H1 (cell line): Measurements from ENCODE around the gene SEC62. TPM values are rescaled to one million over a fixed set of nuclear protein-coding genes. Genes with fewer than 3 reads are reported as not detected.

Experiments
- CTCF ChIA-PET: fragments of 300-600 bp; sonication (Branson Sonifier 250); formaldehyde crosslinking; loops from one replicate; lab custom pipeline; 2021; ENCODE audit not compliant: partially characterized antibody; lab: Charles Lee
- POLR2A ChIA-PET: fragments of 300-600 bp; sonication (Branson Sonifier 250); formaldehyde crosslinking; loops from one replicate; lab custom pipeline; 2021; ENCODE audit warnings: inconsistent platforms; ENCODE audit not compliant: partially characterized antibody; lab: Charles Lee
- DNase-seq, 2 experiments: peaks; one replicate each; pipeline versions ENCODE4 v3.0.0 to v3.0.0-alpha.2; 2010 to 2022; ENCODE audit warnings: low spot score in 2 of 2, low read depth in 1 of 2, mixed read lengths in 1 of 2
- FAIRE-seq: peaks from 2 replicates; lab custom pipeline; 2011; peaks lifted over from hg19 to GRCh38; lab: Jason Lieb, UNC
- H2AFZ ChIP-seq: 2 replicates; pipeline ENCODE4 v1.8.1; 2012; ENCODE audit warnings: low read length, inconsistent platforms
- H2AK5ac ChIP-seq: 2 replicates; pipeline ENCODE4 v1.6.1; 2013; ENCODE audit warnings: low read depth, low read length
- H2BK120ac ChIP-seq: replicated peaks from 2 replicates; pipeline ENCODE3; 2013; ENCODE audit warnings: low read depth, low read length, inconsistent platforms
- H2BK12ac ChIP-seq: 2 replicates; pipeline ENCODE4 v1.6.1; 2013; ENCODE audit warnings: low read depth, low read length
- H2BK15ac ChIP-seq: 2 replicates; pipeline ENCODE4 v1.6.1; 2013; ENCODE audit warnings: low read length
- H2BK20ac ChIP-seq: 2 replicates; pipeline ENCODE4 v1.6.1; 2013; ENCODE audit warnings: low read length
- H2BK5ac ChIP-seq: 2 replicates; pipeline ENCODE4 v1.6.1; 2013; ENCODE audit warnings: low read depth, low read length
- H3K14ac ChIP-seq: 2 replicates; pipeline ENCODE4 v1.6.1; 2013; ENCODE audit warnings: inconsistent platforms; ENCODE audit not compliant: insufficient read length
- H3K18ac ChIP-seq: 2 replicates; pipeline ENCODE4 v1.6.1; 2013; ENCODE audit warnings: low read length; ENCODE audit errors: extremely low read depth
- H3K23ac ChIP-seq: 2 replicates; pipeline ENCODE4 v1.6.1; 2013; ENCODE audit warnings: inconsistent platforms; ENCODE audit not compliant: insufficient read length
- H3K23me2 ChIP-seq: 2 replicates; pipeline ENCODE4 v1.6.1; 2013; ENCODE audit warnings: low read depth, low read length
- H3K27ac ChIP-seq: 2 replicates; pipeline ENCODE4 v1.6.1; 2011; ENCODE audit warnings: low read depth, low read length, inconsistent platforms
- H3K27me3 ChIP-seq, 4 experiments: replicated peaks in 1 of 4; 1 replicate in 1 of 4; 2 replicates in 3 of 4; pipeline versions ENCODE4 v1.6.1 to v1.8.1; 2011 to 2013; ENCODE audit warnings: low read length in 3 of 4, mild to moderate bottlenecking in 3 of 4, inconsistent platforms in 2 of 4, mixed read lengths in 2 of 4, moderate library complexity in 1 of 4; ENCODE audit not compliant: control insufficient read depth in 3 of 4, insufficient read depth in 3 of 4; ENCODE audit errors: extremely low read depth in 1 of 4
- H3K36me3 ChIP-seq, 4 experiments: 2 replicates each; pipeline versions ENCODE4 v1.6.1 to v1.8.1; 2011 to 2013; ENCODE audit warnings: mild to moderate bottlenecking in 4 of 4, low read length in 3 of 4, moderate library complexity in 2 of 4, control low read depth in 1 of 4, inconsistent platforms in 1 of 4; ENCODE audit not compliant: insufficient read depth in 4 of 4, control insufficient read depth in 2 of 4
- H3K4ac ChIP-seq: replicated peaks from 2 replicates; pipeline ENCODE3; 2013; ENCODE audit warnings: low read length, low read depth, mixed read lengths, inconsistent platforms; ENCODE audit not compliant: insufficient read length
- H3K4me1 ChIP-seq, 4 experiments: replicated peaks in 1 of 4; 1 replicate in 1 of 4; 2 replicates in 3 of 4; pipeline versions ENCODE4 v1.6.1 to v1.8.1; 2011 to 2013; ENCODE audit warnings: low read length in 3 of 4, inconsistent platforms in 2 of 4, mixed read lengths in 1 of 4; ENCODE audit not compliant: insufficient read depth in 4 of 4, control insufficient read depth in 3 of 4
- H3K4me2 ChIP-seq, 2 experiments: 2 replicates each; pipeline versions ENCODE4 v1.6.1 to v1.8.1; 2011 to 2013; ENCODE audit warnings: low read depth in 2 of 2, low read length in 2 of 2, control low read depth in 1 of 2, inconsistent platforms in 1 of 2, mild to moderate bottlenecking in 1 of 2; ENCODE audit not compliant: insufficient read depth in 1 of 2
- H3K4me3 ChIP-seq, 4 experiments: fragments of 200-600, 300-600 bp in 1 of 4; sonication (generic), shearing (Covaris generic), sonication (Bioruptor Twin) in 1 of 4; 2 replicates each; pipeline versions ENCODE4 v1.5.1 to v1.8.1; 2011 to 2016; ENCODE audit warnings: low read length in 4 of 4, low read depth in 3 of 4, control low read depth in 2 of 4, inconsistent platforms in 2 of 4, mild to moderate bottlenecking in 2 of 4, mixed read lengths in 1 of 4, moderate library complexity in 1 of 4; ENCODE audit not compliant: insufficient read depth in 2 of 4; ENCODE audit errors: extremely low read depth in 1 of 4
- H3K56ac ChIP-seq: replicated peaks from 2 replicates; pipeline ENCODE3; 2013; ENCODE audit warnings: low read depth, mild to moderate bottlenecking, mixed read lengths, low read length, inconsistent platforms; ENCODE audit not compliant: insufficient read length
- H3K79me1 ChIP-seq: 2 replicates; pipeline ENCODE4 v1.6.1; 2013; ENCODE audit warnings: low read depth, low read length, control low read depth
- H3K79me2 ChIP-seq, 2 experiments: 2 replicates each; pipeline versions ENCODE4 v1.6.1 to v1.8.1; 2012 to 2013; ENCODE audit warnings: low read length in 2 of 2, mild to moderate bottlenecking in 2 of 2, inconsistent platforms in 1 of 2; ENCODE audit not compliant: insufficient read depth in 2 of 2, control insufficient read depth in 1 of 2
- H3K9ac ChIP-seq, 4 experiments: replicated peaks in 1 of 4; 1 replicate in 1 of 4; 2 replicates in 3 of 4; pipeline versions ENCODE4 v1.6.1 to v1.8.1; 2011 to 2013; ENCODE audit warnings: low read depth in 3 of 4, low read length in 3 of 4, control low read depth in 2 of 4, mild to moderate bottlenecking in 2 of 4, moderate library complexity in 2 of 4, inconsistent platforms in 1 of 4; ENCODE audit errors: extremely low read depth in 1 of 4
- H3K9me3 ChIP-seq, 2 experiments: 2 replicates each; pipeline versions ENCODE4 v1.6.1 to v1.8.1; 2012 to 2013; ENCODE audit warnings: mild to moderate bottlenecking in 2 of 2, moderate library complexity in 2 of 2, control low read depth in 1 of 2, inconsistent platforms in 1 of 2, low read depth in 1 of 2, low read length in 1 of 2, mixed read lengths in 1 of 2; ENCODE audit not compliant: insufficient read depth in 2 of 2
- H4K20me1 ChIP-seq, 2 experiments: replicated peaks in 1 of 2; 2 replicates each; pipeline versions ENCODE3 to v1.8.1; 2011 to 2013; ENCODE audit warnings: inconsistent platforms in 2 of 2, low read length in 2 of 2, mild to moderate bottlenecking in 1 of 2; ENCODE audit not compliant: insufficient read depth in 2 of 2, control insufficient read depth in 1 of 2
- H4K5ac ChIP-seq: 2 replicates; pipeline ENCODE4 v1.6.1; 2013; ENCODE audit warnings: low read length, low read depth, mixed read lengths, inconsistent platforms; ENCODE audit not compliant: insufficient read length
- H4K8ac ChIP-seq: 2 replicates; pipeline ENCODE4 v1.8.0; 2013; ENCODE audit warnings: mild to moderate bottlenecking, moderate library complexity, low read length, inconsistent platforms; ENCODE audit not compliant: insufficient read depth; ENCODE audit errors: extremely low read depth
- H4K91ac ChIP-seq: replicated peaks from 2 replicates; pipeline ENCODE3; 2013; ENCODE audit warnings: low read length, mixed read lengths, inconsistent platforms; ENCODE audit not compliant: insufficient read length
- ATF3 ChIP-seq: IDR thresholded peaks from 2 replicates; pipeline ENCODE4 v1.6.1; 2011; ENCODE audit warnings: low read depth, mild to moderate bottlenecking, low read length; ENCODE audit not compliant: insufficient read depth
- BCL11A ChIP-seq, 2 experiments: IDR thresholded peaks; one replicate each; pipeline ENCODE4 v1.6.1; 2011; ENCODE audit warnings: low read depth in 2 of 2, low read length in 2 of 2, mild to moderate bottlenecking in 2 of 2
- CBX8 ChIP-seq: fragments of 300-800, 300-1000 bp; sonication (generic); IDR thresholded peaks from 2 replicates; pipeline ENCODE4 v1.7.1; 2016; ENCODE audit warnings: low read depth, low read length, borderline replicate concordance
- CHD2 ChIP-seq: IDR thresholded peaks from 2 replicates; pipeline ENCODE4 v1.6.1; 2012; ENCODE audit warnings: low read length, improper control_type of control experiment
- EGR1 ChIP-seq: IDR thresholded peaks from 2 replicates; pipeline ENCODE4 v1.6.1; 2011; ENCODE audit warnings: low read depth, low read length, borderline replicate concordance
- GTF2F1 ChIP-seq: IDR thresholded peaks from 2 replicates; pipeline ENCODE4 v1.6.1; 2012; ENCODE audit warnings: low read depth, low read length, improper control_type of control experiment, borderline replicate concordance
- RAD21 ChIP-seq, 2 experiments: IDR thresholded peaks in 1 of 2; conservative IDR thresholded peaks in 1 of 2; 2 replicates each; pipeline ENCODE4 v1.6.1; 2011; ENCODE audit warnings: low read depth in 2 of 2, low read length in 2 of 2, improper control_type of control experiment in 1 of 2, inconsistent platforms in 1 of 2, mild to moderate bottlenecking in 1 of 2, moderate library complexity in 1 of 2
- RNF2 ChIP-seq: fragments of 200-900, 300-1000 bp; sonication (generic); IDR thresholded peaks from 2 replicates; pipeline ENCODE4 v1.7.1; 2016; ENCODE audit warnings: borderline replicate concordance, low read depth, mild to moderate bottlenecking, antibody characterized with exemption, low read length; ENCODE audit not compliant: poor library complexity, severe bottlenecking; ENCODE audit errors: missing control alignments
- SRF ChIP-seq: IDR thresholded peaks from 2 replicates; pipeline ENCODE4 v1.6.1; 2011; ENCODE audit warnings: mild to moderate bottlenecking, low read depth, low read length, moderate library complexity
- TAF1 ChIP-seq: IDR thresholded peaks from 2 replicates; pipeline ENCODE4 v1.6.1; 2011; ENCODE audit warnings: mild to moderate bottlenecking, low read depth, low read length
- TCF12 ChIP-seq: IDR thresholded peaks from 2 replicates; pipeline ENCODE4 v1.6.1; 2011; ENCODE audit warnings: low read depth, mild to moderate bottlenecking, low read length
- WGBS, 2 experiments: shearing (Covaris generic) in 1 of 2; methylation state at CpG; one replicate each; pipeline versions ENCODE4 v1.1.6 to v1.1.7; 2013 to 2015; ENCODE audit warnings: low lambda C conversion rate in 2 of 2, mixed read lengths in 2 of 2, inconsistent platforms in 1 of 2, low coverage in 1 of 2, missing lambda C conversion rate in 1 of 2; ENCODE audit not compliant: insufficient replicate concordance in 2 of 2, insufficient coverage in 1 of 2, insufficient read length in 1 of 2; ENCODE audit errors: extremely low coverage in 1 of 2, missing lambda C conversion rate in 1 of 2; 5-methylcytosine and 5-hydroxymethylcytosine counted together
- polyA plus RNA-seq, 7 experiments: library from polyadenylated mRNA; depleted of rRNA in 3 of 7; stranded (reverse) in 5 of 7; unstranded in 2 of 7; fragments of >200 nt in 5 of 7; fragments of 200-250 nt in 2 of 7; gene quantifications; 1 replicate in 5 of 7; 2 replicates in 1 of 7; 4 replicates in 1 of 7; pipeline versions ENCODE4 v1.2.1 to v1.2.3, GENCODE V29; 2011 to 2013; ENCODE audit warnings: missing spikeins in 2 of 7, mixed read lengths in 2 of 7
- total RNA-seq: library from RNA; stranded (reverse); fragmentation: NEBNext Ultra II Directional; extraction: Animal tissue kit (Norgen Biotek cat#: 25700); gene quantifications from 2 replicates; pipeline ENCODE4 v1.2.1, GENCODE V29; 2021

Gene SEC62
- total and polyA plus RNA-seq, 2 of the 8 experiments (the other 6 are each of a cell fraction or from before 2014, with no cell fraction given): 67.8 to 113 TPM

- no peak overlapping the region for H3K18ac ChIP-seq
- POLR2A ChIA-PET: no interaction called here
- H3K27me3 ChIP-seq: no peaks in the 10 kb centered on the region
- H3K79me1 ChIP-seq: no peaks in the 10 kb centered on the region
- no peaks in the 10 kb centered on the region for H4K20me1 ChIP-seq
- H4K8ac ChIP-seq: no peak overlapping the region
- H3K27ac ChIP-seq: no peak overlapping the region
- H3K36me3 ChIP-seq: no peaks in the 10 kb centered on the region
- H3K9ac ChIP-seq: no peak overlapping the region
- H4K91ac ChIP-seq: no peak overlapping the region
- no peak overlapping the region for H2BK12ac ChIP-seq
- no peak overlapping the region for H3K4ac ChIP-seq
- no peak overlapping the region for H2BK15ac ChIP-seq
- H2BK5ac ChIP-seq: no peak overlapping the region
- FAIRE-seq (no peak), DNase-seq (no peak)
- no peaks in the 10 kb centered on the region for H3K4me1 ChIP-seq
- H3K79me2 ChIP-seq: no peaks in the 10 kb centered on the region
- no peak overlapping the region for H3K23ac ChIP-seq
- H3K14ac ChIP-seq: no peak overlapping the region
- no peak overlapping the region for H2AFZ ChIP-seq
- CTCF ChIA-PET: no interaction called here
- no peak overlapping the region for H2BK120ac ChIP-seq
- H3K23me2 ChIP-seq: no peaks in the 10 kb centered on the region
- H3K4me2 ChIP-seq: no peak overlapping the region
- H3K4me3 ChIP-seq: no peak overlapping the region
- WGBS, 2 experiments: 82% methylated on average over 4 of the region's 4 CpGs; no CpG with 5 or more reads in 1 of the 2 experiments
- no peaks in the 10 kb centered on the region for H3K9me3 ChIP-seq
- no peak overlapping the region for H4K5ac ChIP-seq
- H2AK5ac ChIP-seq: no peak overlapping the region
- H2BK20ac ChIP-seq: no peak overlapping the region
- H3K56ac ChIP-seq: no peak overlapping the region
- TF ChIP-seq TCF12 (no peak), RNF2 (no peak), SRF (no peak), TAF1 (no peak), EGR1 (no peak), RAD21 (IDR thresholded peaks at IDR 0.05 in 1 of 2, conservative IDR thresholded peaks at IDR 0.05 in 1 of 2; ENCODE audit: low read depth in 2 of 2, low read length in 2 of 2) (no peak), CHD2 (no peak), CBX8 (no peak), GTF2F1 (no peak), BCL11A (IDR thresholded peaks at IDR 0.05; ENCODE audit: low read depth in 2 of 2, low read length in 2 of 2) (no peak), ATF3 (no peak)
Observed at GRCh38 chr3:170027233-170028102, 60.9 kb downstream of the SEC62 start.
